Measurements from ENCODE around the gene FTO.

DNA sequence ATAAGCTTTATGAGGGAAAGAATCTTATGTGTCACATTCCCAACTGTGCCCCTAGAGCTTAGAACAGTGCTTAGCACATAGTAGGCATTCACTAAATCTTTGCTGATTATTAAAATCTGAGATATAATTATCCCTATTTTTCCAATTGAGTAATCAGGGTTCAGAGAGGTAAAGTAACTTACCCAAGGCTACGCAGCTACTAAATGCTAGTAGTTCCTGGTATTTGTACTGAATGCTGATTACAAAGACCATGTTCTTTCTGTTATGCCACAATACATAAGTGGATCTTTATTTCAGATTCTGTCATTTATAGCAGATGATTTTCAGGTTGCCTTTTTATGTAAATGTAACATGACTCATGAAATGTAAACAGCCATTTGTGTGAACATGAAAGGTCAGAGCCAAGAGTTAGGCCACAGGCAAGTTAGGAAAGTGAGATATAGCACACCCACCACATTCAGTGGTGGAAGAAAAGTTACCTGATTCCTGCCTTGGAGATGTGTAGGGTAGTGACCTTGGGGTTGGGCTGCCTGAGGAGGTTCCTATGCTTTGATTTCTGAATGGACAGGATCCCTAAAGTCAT is 77.2 kb downstream of the FTO start:
- TF ChIP-seq ATF7-NPFF (CRISPR knock-in tag; IDR thresholded peaks at IDR 0.05; ENCODE audit: low read depth) (no peak), ZNF326 (CRISPR knock-in tag; IDR thresholded peaks at IDR 0.05; ENCODE audit: borderline replicate concordance) (no peak), SRSF1 (optimal IDR thresholded peaks at IDR 0.05; ENCODE audit: low read depth, low read length) (no peak)
- TF ChIP-seq, protein P1, sequence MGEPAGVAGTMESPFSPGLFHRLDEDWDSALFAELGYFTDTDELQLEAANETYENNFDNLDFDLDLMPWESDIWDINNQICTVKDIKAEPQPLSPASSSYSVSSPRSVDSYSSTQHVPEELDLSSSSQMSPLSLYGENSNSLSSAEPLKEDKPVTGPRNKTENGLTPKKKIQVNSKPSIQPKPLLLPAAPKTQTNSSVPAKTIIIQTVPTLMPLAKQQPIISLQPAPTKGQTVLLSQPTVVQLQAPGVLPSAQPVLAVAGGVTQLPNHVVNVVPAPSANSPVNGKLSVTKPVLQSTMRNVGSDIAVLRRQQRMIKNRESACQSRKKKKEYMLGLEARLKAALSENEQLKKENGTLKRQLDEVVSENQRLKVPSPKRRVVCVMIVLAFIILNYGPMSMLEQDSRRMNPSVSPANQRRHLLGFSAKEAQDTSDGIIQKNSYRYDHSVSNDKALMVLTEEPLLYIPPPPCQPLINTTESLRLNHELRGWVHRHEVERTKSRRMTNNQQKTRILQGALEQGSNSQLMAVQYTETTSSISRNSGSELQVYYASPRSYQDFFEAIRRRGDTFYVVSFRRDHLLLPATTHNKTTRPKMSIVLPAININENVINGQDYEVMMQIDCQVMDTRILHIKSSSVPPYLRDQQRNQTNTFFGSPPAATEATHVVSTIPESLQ (CRISPR knock-in tag; conservative IDR thresholded peaks at IDR 0.05): no peak
- TF ChIP-seq, protein P2, sequence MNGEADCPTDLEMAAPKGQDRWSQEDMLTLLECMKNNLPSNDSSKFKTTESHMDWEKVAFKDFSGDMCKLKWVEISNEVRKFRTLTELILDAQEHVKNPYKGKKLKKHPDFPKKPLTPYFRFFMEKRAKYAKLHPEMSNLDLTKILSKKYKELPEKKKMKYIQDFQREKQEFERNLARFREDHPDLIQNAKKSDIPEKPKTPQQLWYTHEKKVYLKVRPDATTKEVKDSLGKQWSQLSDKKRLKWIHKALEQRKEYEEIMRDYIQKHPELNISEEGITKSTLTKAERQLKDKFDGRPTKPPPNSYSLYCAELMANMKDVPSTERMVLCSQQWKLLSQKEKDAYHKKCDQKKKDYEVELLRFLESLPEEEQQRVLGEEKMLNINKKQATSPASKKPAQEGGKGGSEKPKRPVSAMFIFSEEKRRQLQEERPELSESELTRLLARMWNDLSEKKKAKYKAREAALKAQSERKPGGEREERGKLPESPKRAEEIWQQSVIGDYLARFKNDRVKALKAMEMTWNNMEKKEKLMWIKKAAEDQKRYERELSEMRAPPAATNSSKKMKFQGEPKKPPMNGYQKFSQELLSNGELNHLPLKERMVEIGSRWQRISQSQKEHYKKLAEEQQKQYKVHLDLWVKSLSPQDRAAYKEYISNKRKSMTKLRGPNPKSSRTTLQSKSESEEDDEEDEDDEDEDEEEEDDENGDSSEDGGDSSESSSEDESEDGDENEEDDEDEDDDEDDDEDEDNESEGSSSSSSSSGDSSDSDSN (CRISPR knock-in tag; IDR thresholded peaks at IDR 0.05): no peak
